HK-2 (cell line): ENCODE results near the gene PDE10A.
"Not testable (repeated sequence)": the region's sequence is repeated elsewhere in the genome, so short reads cannot be mapped to it uniquely, and the experiment has no call there.

Experiments used
- DNase-seq: peaks from one replicate; pipeline ENCODE4 v3.0.0-alpha.2; 2018; ENCODE audit not compliant: unreplicated experiment

The PDE10A gene

DNA sequence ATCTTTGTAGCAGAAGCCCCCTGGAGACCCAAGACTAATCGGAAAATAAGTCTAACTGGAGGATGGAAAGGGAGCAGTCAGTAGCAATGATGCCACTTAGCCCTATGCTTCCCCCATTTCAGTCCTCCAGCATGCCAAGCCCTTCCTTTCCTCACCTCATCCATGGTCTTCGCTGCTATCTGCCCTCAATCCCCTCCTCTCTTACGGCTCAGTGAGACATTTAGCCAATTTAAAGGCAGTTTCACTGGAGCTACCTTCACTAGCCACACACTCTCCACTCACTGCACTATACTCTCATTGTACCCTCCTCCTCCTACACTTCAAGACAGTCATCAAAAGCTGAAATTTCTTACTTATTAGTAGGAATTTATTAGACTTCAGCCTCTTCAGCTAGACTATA is 111.2 kb downstream of the PDE10A start:
- no peak for DNase-seq

GRCh38 chr6:165548450-165548849 is 114.6 kb downstream of the PDE10A start:
- no peak for DNase-seq

DNA sequence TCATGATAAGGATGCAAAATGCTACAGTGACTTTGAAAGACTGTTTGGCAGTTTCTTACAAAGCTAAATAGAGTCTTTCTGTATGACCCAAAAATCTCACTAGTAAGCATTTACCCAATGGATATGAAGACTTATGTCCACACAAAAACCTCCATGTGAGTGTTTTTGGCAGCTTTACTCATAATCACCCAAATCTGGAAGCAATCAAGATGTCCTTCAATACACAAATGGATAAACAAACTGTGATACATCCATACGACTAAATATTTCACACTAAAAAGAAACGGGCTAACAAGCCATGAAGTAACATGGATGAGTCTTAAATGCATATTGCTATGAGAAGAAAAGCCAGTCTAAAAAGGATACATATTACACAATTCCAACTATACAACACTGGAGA is 117.2 kb downstream of the PDE10A start:
- DNase-seq: no peak

- DNase-seq: no peak
Observed at GRCh38 chr6:165543781-165544180, 119.3 kb downstream of the PDE10A start.

- no peak for DNase-seq
Observed at GRCh38 chr6:165536911-165537310, 126.1 kb downstream of the PDE10A start.

DNA sequence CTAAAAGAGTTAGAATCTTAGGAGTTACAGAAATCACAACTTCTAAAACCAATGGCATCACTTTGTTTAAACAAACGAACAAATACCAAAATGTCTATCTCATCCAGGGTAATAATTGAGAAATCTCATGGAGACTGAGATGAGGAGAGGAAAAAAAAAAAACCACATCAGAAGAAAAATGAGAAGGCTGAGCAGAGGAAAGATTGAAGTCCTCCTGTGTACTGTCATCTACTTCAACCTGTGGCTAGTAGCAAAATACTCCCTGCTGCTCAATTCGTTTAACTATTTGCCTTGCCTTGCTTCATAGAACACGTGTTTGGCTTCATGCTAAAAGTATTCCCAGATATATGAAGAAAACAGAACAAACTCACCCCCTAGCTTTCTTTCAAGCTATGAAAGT is 143.7 kb downstream of the PDE10A start:
- DNase-seq: no peak

DNA sequence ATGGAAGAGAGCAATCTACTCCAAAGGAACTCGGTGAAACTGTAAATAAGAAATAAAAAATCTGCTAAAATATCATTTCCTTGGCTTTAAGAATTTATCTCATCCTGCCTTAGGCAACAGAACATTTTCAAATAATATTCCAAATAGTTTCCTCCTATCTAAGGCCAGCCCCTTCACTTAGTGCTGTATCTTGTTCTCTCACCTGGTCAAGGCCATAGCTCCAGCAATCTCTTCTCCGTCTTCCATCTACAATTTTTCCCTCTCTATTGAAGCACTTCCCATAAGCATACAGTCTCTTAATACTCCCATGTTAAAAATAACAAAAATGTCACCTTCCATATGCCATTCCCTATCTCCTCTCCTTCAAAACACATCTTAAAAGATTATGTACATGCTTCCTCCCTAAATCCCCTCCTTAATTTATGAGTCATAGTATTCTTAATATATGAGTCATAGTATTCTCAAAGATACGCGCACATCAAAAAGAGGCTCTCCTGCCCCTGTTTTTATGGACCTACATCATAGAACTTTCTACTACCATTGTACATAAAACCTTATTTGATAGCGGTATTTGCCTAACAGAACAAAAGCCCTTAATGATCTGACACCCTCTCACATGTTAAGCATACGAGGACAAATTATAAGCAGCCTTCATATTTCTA is 146.9 kb downstream of the PDE10A start:
- DNase-seq: no peak

GRCh38 chr6:165514621-165515020 is 148.4 kb downstream of the PDE10A start:
- DNase-seq: no peak

- no peak for DNase-seq
Observed at GRCh38 chr6:165511807-165512206, 151.2 kb downstream of the PDE10A start.

DNA sequence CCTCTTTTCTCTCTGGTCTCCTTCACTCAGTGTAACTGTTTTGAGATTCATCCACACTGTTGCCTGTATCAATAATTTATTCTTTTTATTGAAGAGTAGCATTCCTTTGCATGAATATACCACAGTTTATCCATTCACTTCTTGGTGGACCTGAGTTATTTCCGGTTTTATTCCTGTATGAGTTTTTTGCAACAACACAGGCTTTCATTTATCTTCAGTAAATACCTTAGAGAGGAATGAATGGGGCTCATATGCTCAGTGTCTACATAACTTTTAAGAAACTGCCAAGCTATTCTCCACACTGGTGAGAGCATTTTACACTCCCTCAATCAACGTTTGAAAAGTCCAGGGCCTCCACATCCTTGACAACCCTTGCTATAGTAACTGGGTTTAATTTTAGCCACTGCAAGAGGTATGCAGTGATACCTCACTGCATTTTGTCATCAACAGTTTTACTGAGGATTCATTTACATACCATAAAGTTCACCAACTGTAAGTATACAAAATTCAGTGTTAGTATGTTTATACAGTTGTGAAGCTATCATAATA is 154.6 kb downstream of the PDE10A start:
- no peak for DNase-seq

- DNase-seq: no peak
Observed at GRCh38 chr6:165506657-165507056, 156.4 kb downstream of the PDE10A start.

DNA sequence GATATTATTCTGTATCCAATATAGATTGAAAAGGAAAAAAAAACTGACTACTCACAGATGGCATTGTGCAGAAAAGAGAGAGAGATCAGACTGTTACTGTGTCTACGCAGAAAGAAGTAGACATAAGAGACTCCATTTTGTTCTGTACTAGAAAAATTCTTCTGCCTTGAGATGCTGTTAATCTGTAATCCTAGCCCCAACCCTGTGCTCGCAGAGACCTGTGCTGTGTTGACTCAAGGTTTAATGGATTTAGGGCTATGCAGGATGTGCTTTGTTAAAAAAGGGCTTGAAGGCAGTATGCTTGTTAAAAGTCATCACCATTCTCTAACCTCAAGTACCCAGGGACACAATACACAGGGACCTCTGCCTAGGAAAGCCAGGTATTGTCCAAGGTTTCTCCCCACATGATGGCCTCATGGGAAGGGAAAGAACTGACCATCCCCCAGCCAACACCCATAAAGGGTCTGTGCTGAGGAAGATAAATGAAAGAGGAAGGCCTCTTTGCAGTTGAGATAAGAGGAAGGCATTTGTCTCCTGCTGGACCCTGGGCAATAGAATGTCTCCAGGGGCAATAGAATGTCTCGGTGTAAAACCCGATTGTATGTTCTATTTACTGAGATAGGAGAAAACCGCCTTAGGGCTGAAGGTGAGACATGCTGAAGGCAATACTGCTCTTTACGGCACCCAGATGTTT is 162.7 kb downstream of the PDE10A start:
- DNase-seq: not testable (repeated sequence)

DNA sequence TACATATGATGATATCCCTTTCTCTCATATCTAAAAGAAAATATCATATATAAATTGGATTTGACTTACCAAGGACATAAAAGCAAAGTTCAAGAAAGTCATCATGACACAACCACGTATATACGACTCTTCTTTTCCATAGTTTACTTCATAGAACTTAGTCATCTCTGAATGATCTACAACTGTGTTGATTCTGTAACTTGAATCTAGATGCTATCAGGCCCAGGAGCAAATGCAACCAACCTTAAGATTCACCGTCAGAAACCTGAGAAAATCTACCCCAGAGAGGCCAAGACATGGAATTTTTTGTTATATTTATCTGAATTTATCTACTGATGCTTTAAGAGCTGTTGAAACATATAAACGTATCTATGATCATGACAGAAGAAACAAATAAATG is 165.6 kb downstream of the PDE10A start:
- DNase-seq: no peak

DNA sequence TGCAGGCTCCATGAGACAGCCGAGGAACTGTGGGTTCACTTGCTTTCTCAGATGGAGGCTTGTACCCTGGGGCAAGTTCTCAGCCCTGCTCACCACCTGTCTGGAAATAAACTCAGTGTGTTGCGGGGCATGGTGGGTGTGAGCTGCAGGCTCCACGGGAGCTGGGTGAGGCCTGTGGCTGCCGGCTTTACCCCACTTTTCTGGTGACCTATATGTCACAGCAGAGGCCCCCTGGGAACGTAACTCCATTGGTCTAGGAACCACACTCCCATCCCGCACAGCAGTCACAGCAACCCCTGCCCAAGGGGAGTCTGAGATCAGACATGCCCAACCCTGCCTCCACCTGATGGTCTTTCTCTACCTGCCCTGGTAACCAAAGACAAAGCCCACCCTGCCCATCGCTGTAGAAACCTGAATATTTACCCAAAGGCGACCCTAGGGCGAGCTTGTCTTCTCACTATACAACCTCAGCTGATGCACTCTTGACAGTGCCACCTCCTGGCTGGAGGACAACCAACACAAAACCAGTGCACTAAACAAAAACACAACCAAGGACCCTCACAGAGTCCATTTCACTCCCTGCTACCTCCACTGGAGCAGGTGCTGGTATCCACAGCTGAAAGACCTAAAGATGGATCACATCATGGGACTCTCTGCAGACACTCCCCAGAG is 174.3 kb downstream of the PDE10A start:
- no peak for DNase-seq

DNA sequence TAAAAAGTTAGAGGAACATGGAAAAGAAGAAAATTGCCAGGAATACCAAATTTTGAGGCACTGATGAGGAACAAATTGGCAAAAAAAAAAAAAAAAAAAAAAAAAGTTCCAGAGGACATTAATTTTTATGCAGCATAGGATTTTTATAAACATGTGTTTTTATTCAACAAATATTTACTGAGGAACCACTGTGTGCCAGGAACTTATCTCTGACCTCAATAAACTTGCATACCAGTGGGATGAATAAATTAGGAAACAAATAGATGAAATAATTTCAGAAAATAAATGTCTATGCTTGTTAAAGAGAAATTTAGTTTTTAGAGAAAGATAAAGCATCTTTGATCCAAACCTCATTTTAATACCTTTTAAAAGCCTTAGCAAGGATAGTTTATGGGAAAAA is 175.1 kb downstream of the PDE10A start:
- no peak for DNase-seq

- no peak for DNase-seq
Observed at GRCh38 chr6:165487347-165487746, 175.7 kb downstream of the PDE10A start.

DNA sequence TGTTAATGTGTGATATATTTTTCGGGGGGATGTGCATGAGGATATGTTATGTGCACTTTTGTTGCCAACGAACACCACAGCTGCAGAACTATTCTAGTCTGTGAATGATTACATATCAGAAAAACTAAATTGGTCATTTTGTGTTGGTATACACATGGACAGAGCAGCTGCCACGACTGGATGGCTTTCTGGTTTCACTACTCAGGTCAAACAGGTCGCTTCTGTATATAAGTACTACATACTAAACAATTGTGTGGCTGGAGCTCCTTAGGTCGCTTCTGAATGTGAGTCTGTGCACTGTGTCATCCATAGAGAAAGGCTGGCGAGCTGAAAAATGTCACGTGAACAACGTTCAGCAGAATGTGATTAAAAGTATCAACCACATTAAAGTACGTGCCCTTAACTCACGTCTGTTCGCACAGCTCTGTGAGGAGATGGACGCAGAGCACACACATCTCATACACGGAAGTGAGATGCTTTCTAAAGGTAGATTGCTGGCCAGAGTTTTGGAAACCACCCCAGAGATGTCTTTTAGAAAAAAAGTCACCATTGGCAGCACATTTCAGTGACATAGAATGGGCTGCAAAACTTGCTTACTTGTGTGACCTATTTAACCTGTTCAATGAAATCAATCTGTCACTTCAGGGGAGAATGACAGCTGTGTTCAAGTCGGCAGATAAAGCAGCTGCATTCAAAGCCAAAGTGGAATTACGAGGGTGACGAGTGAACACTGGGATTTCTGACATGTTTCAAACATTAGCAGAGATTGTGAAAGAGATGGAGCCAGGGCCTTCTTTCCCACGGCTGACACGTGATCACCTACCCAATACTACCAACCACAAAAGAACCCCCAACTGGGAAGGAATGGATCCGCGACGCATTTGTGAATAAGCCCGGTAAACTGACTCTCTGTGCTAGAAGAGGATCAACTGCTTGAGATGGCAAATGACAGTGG is 176.6 kb downstream of the PDE10A start:
- DNase-seq: no peak

DNA sequence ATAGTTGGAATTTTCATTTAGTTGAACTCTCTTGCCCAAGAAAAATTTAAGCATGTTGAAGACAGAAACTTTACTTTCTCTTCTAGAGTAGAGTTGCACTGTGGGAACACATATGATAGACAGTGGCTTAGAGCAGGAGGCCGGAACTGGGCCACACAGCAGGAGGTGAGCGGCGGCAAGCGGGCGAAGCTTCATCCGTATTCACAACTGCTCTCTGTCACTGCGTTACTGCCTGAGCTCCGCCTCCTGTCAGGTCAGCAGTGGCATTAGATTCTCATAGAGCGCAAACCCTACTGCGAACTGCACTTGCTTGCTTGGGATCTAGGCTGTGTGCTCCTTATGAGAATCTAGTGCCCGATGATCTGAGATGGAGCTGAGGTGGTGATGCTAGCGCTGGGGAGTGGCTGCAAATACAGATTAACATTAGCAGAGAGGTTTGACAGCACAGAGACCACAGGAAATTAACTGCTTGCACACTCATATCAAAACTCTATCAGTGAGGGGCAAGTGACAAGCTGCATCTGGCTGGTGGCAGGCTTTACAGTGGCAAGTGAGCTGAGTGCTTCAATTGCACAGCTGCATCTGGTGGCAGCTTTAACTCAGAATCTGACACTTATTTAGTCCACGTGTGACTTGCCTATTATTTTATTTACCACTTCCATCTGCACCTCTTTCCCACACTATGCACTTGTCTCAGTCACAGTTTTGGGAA is 178.7 kb downstream of the PDE10A start:
- DNase-seq: no peak

DNA sequence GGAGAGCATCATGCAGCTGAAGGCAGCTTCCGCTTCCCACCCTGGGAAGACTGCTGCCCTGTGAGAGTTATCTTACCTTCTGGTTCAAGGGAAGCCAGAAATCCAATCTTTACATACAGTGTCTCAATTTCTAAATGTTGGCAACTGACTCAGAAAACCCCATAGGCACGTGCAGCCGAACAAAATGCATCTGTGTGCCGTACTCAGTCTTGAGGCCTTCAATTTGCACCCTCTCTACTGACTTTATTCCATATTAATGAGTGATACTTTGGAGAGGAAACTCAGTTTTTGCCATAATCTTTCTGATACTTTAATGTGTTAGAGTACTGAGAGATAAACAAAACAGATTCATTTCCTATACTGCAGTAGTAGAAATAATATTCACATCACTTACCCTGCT is 181.1 kb downstream of the PDE10A start:
- DNase-seq: no peak

DNA sequence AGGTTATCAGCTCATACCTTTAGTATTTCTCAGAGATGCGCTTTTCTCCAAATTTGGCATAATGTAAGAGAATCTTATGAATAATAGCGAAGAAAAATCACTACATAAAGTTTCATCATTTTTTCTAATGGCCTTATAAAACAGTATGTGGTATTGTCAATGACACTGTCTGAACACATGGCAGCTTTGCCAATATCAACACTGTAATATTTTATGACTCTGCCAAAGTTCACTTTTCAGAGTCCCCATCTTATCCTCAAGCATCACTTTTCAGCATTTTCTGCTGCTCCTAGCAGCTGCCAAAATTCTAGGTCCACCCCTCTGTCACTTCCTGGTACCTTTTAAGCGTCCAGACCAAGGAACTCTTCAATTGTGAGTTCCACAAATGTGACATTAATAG is 182.1 kb downstream of the PDE10A start:
- DNase-seq: no peak

- DNase-seq: no peak
Observed at GRCh38 chr6:165478581-165478980, 184.5 kb downstream of the PDE10A start.
